ENCODE measurements around the gene ZNF879. TPM values are rescaled to one million over a fixed set of nuclear protein-coding genes. Genes with fewer than 3 reads are reported as not detected.

ZNF879 gene
- total and polyA plus RNA-seq, 7 donors: 1.9 to 6.6 (median 3.0) TPM

- no peak overlapping the region for H3K27ac ChIP-seq
- WGBS, 3 donors: 71 to 77% (median 71%) methylated on average over 2 of the region's 2 CpGs
- H3K36me3 ChIP-seq (ENCODE audit: insufficient read depth in 1 of 2, low read depth in 1 of 2): no peaks in the 10 kb centered on the region
- H3K4me1 ChIP-seq: no peaks in the 10 kb centered on the region
- peaks cover 22% of the 10 kb centered on the region for H3K9me3 ChIP-seq
- TF ChIP-seq, protein P1, sequence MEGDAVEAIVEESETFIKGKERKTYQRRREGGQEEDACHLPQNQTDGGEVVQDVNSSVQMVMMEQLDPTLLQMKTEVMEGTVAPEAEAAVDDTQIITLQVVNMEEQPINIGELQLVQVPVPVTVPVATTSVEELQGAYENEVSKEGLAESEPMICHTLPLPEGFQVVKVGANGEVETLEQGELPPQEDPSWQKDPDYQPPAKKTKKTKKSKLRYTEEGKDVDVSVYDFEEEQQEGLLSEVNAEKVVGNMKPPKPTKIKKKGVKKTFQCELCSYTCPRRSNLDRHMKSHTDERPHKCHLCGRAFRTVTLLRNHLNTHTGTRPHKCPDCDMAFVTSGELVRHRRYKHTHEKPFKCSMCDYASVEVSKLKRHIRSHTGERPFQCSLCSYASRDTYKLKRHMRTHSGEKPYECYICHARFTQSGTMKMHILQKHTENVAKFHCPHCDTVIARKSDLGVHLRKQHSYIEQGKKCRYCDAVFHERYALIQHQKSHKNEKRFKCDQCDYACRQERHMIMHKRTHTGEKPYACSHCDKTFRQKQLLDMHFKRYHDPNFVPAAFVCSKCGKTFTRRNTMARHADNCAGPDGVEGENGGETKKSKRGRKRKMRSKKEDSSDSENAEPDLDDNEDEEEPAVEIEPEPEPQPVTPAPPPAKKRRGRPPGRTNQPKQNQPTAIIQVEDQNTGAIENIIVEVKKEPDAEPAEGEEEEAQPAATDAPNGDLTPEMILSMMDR (IDR thresholded peaks at IDR 0.05): no peak
- no peak overlapping the region for H3K4me3 ChIP-seq
- H3K27me3 ChIP-seq (ENCODE audit: insufficient read depth in 3 of 3, low read length in 2 of 3): no peaks in the 10 kb centered on the region
- ATAC-seq: no peak
- intact Hi-C loops (cut with DNase I): no loop called here
- no peak for DNase-seq
Observed at GRCh38 chr5:179044765-179045164, 21.2 kb downstream of the ZNF879 start.

- WGBS, 3 donors: 83 to 87% (median 86%) methylated on average over 9 of the region's 9 CpGs
- Histone ChIP-seq H3K4me3 (no peak overlapping the region), H3K27me3 (ENCODE audit: insufficient read depth in 3 of 3, low read length in 2 of 3) (no peaks in the 10 kb centered on the region), H3K27ac (no peak overlapping the region), H3K4me1 (no peaks in the 10 kb centered on the region), H3K36me3 (ENCODE audit: insufficient read depth in 1 of 2, low read depth in 1 of 2) (no peaks in the 10 kb centered on the region), H3K9me3 (peaks cover 5% of the 10 kb centered on the region)
- DNase-seq (no peak), ATAC-seq (no peak)
- TF ChIP-seq, protein P1 (IDR thresholded peaks at IDR 0.05): no peak
- intact Hi-C loops (cut with DNase I): no loop called here
Observed at GRCh38 chr5:179051784-179052183, 28.2 kb downstream of the ZNF879 start.

DNA sequence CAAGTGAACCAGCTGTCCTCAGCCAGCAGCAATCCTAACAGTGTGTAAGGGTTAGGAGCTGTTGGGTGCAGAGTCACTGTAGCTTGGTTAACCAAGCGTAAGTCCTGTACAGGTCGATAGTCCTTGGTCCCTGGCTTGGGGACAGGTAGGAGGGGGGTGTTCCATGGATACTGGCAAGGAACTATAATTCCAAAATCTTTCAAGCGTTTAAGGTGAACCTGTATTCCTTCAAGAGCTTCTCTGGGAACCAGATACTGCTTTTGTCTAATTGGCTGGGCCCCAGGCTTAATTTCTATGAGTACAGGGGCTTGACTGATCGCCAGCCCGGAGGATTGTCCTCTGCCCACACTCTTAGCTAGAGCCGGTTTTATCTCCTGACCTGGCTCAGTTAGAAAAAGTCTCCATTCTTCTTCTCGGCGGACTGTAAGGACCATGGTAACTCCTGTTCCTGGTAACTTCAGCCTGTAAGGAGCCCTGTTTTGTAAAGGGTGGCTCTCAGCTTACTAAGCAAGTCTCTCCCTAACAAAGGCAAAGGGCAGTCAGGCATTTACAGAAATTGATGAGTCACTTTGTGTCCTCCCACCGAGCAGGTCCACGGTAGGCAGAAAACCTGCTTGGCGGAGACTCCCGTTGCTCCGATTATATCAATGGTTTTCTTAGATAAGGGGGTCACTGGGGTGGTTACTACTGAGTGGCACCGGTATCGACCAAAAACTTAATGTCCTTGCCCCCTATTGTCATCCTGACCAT lies 30.6 kb downstream of the ZNF879 start:
- H3K4me1 ChIP-seq: no peaks in the 10 kb centered on the region
- DNase-seq (no peak), ATAC-seq (no peak)
- H3K9me3 ChIP-seq: peaks cover 14% of the 10 kb centered on the region
- TF ChIP-seq, protein P1 (IDR thresholded peaks at IDR 0.05): no peak
- H3K27me3 ChIP-seq (ENCODE audit: insufficient read depth in 3 of 3, low read length in 2 of 3): no peaks in the 10 kb centered on the region
- 82 to 87% (median 86%) methylated on average over 15 of the region's 15 CpGs for WGBS, 3 donors
- intact Hi-C loops (cut with DNase I): no loop called here
- no peak overlapping the region for H3K4me3 ChIP-seq
- H3K27ac ChIP-seq: no peak overlapping the region
- no peaks in the 10 kb centered on the region for H3K36me3 ChIP-seq (ENCODE audit: insufficient read depth in 1 of 2, low read depth in 1 of 2)

- WGBS, 3 donors: 81 to 87% (median 86%) methylated on average over 10 of the region's 10 CpGs
- H3K4me3 ChIP-seq: no peak overlapping the region
Observed at GRCh38 chr5:179054876-179055275, 31.3 kb downstream of the ZNF879 start.

More at GRCh38 chr5:179054876-179055275, 31.3 kb downstream of the ZNF879 start:
- Histone ChIP-seq H3K9me3 (peaks cover 16% of the 10 kb centered on the region), H3K27ac (no peak overlapping the region), H3K36me3 (ENCODE audit: insufficient read depth in 1 of 2, low read depth in 1 of 2) (no peaks in the 10 kb centered on the region), H3K4me1 (no peaks in the 10 kb centered on the region), H3K27me3 (ENCODE audit: insufficient read depth in 3 of 3, low read length in 2 of 3) (no peaks in the 10 kb centered on the region)
- intact Hi-C loops (cut with DNase I): no loop called here
- TF ChIP-seq, protein P1 (IDR thresholded peaks at IDR 0.05): no peak
- DNase-seq (no peak), ATAC-seq (no peak)
